HepG2 (cell line): ENCODE measurements around the gene ALLC. TPM values are rescaled to one million over a fixed set of nuclear protein-coding genes. Genes with fewer than 3 reads are reported as not detected.

Source experiments
- ATRX ChIP-seq: sonication (generic); formaldehyde crosslinking; IDR thresholded peaks from 2 replicates; pipeline ENCODE4 v1.4.0; 2020; ENCODE audit warnings: missing genetic modification reagents, borderline replicate concordance
- FOSL1 ChIP-seq: sonication (generic); formaldehyde crosslinking; IDR thresholded peaks from 2 replicates; pipeline ENCODE4 v1.9.0; 2021; ENCODE audit warnings: missing genetic modification reagents, borderline replicate concordance
- FOXP4 ChIP-seq: sonication (generic); formaldehyde crosslinking; IDR thresholded peaks from 2 replicates; pipeline ENCODE4 v1.4.0; 2020; ENCODE audit warnings: missing genetic modification reagents
- HMGXB4 ChIP-seq, 2 experiments: sonication (generic) in 1 of 2; formaldehyde crosslinking in 1 of 2; IDR thresholded peaks; 2 replicates each; pipeline versions ENCODE4 v1.4.0 to v1.6.1; 2018 to 2020; ENCODE audit warnings: missing genetic modification reagents in 2 of 2, borderline replicate concordance in 1 of 2, low read depth in 1 of 2, mild to moderate bottlenecking in 1 of 2, missing biosample characterization in 1 of 2
- MAF1 ChIP-seq: sonication (generic); formaldehyde crosslinking; IDR thresholded peaks from 2 replicates; pipeline ENCODE4 v1.5.0; 2020; ENCODE audit warnings: missing genetic modification reagents, borderline replicate concordance
- MXI1 ChIP-seq: IDR thresholded peaks from 3 replicates; pipeline ENCODE4 v1.6.1; 2012; ENCODE audit warnings: low read depth, low read length, inconsistent platforms, borderline replicate concordance
- NRL ChIP-seq: sonication (generic); formaldehyde crosslinking; IDR thresholded peaks from 2 replicates; pipeline ENCODE4 v1.5.0; 2020; ENCODE audit warnings: missing genetic modification reagents, mild to moderate bottlenecking, moderate library complexity, borderline replicate concordance
- REL ChIP-seq: sonication (generic); formaldehyde crosslinking; conservative IDR thresholded peaks from 2 replicates; pipeline ENCODE4 v1.8.0; 2022; ENCODE audit warnings: mild to moderate bottlenecking, missing genetic modification reagents, moderate library complexity
- SALL2 ChIP-seq: sonication (generic); formaldehyde crosslinking; IDR thresholded peaks from 2 replicates; pipeline ENCODE4 v1.8.1; 2023; ENCODE audit warnings: mild to moderate bottlenecking, missing genetic modification reagents, inconsistent platforms
- SP4 ChIP-seq: sonication (generic); formaldehyde crosslinking; IDR thresholded peaks from 2 replicates; pipeline ENCODE4 v1.8.1; 2023; ENCODE audit warnings: mild to moderate bottlenecking, missing genetic modification reagents
- ZFP37 ChIP-seq: sonication (generic); formaldehyde crosslinking; IDR thresholded peaks from 2 replicates; pipeline ENCODE4 v1.4.0; 2020; ENCODE audit warnings: missing genetic modification reagents, borderline replicate concordance
- ZKSCAN8 ChIP-seq: IDR thresholded peaks from 2 replicates; pipeline ENCODE4 v1.6.1; 2016; ENCODE audit warnings: borderline replicate concordance, missing genetic modification reagents, missing compliant biosample characterization
- ZNF207 ChIP-seq: fragments of 450-650 bp; IDR thresholded peaks from 2 replicates; pipeline ENCODE4 v1.6.1; 2016; ENCODE audit warnings: antibody characterized with exemption, borderline replicate concordance
- ZNF263 ChIP-seq: sonication (generic); formaldehyde crosslinking; IDR thresholded peaks from 2 replicates; pipeline ENCODE4 v1.4.0; 2020; ENCODE audit warnings: missing genetic modification reagents
- ZNF343 ChIP-seq: sonication (generic); formaldehyde crosslinking; IDR thresholded peaks from 2 replicates; pipeline ENCODE4 v1.4.0; 2020; ENCODE audit warnings: mild to moderate bottlenecking, missing genetic modification reagents
- ZNF776 ChIP-seq: sonication (generic); formaldehyde crosslinking; IDR thresholded peaks from 2 replicates; pipeline ENCODE4 v1.4.0; 2020; ENCODE audit warnings: mild to moderate bottlenecking, missing genetic modification reagents
- polyA plus RNA-seq, 8 experiments: library from polyadenylated mRNA; depleted of rRNA in 3 of 8; stranded (reverse) in 7 of 8; unstranded in 1 of 8; fragments of >200 nt; fragmentation: Illumina TruSeq in 4 of 8; extraction: Trizol in 4 of 8; gene quantifications; 2 replicates each; pipeline versions ENCODE4 v1.2.1 to v1.2.3, GENCODE V29; 2011 to 2016; ENCODE audit warnings: low read depth in 4 of 8, missing spikeins in 1 of 8, mixed read lengths in 1 of 8; ENCODE audit not compliant: insufficient read depth in 1 of 8
- total RNA-seq, 5 experiments: library from RNA; depleted of rRNA; stranded (reverse); fragments of >200 nt; fragmentation: Illumina TruSeq; extraction: Trizol; gene quantifications; 2 replicates each; pipeline ENCODE4 v1.2.3, GENCODE V29; 2016; ENCODE audit warnings: low read depth in 1 of 5
- TF ChIP-seq, protein P1 (sequence below): sonication (generic); formaldehyde crosslinking; IDR thresholded peaks from 2 replicates; pipeline ENCODE4 v1.9.0; 2021; ENCODE audit warnings: missing genetic modification reagents, mild to moderate bottlenecking, borderline replicate concordance
- TF ChIP-seq, protein P2 (sequence below): sonication (generic); formaldehyde crosslinking; IDR thresholded peaks from 2 replicates; pipeline ENCODE4 v1.4.0; 2020; ENCODE audit warnings: mild to moderate bottlenecking, low read depth, missing genetic modification reagents
- TF ChIP-seq, protein P3 (sequence below): sonication (generic); formaldehyde crosslinking; IDR thresholded peaks from 2 replicates; pipeline ENCODE4 v1.5.0; 2020; ENCODE audit warnings: mild to moderate bottlenecking, missing genetic modification reagents

ALLC gene
- total and polyA plus RNA-seq, 2 of the 13 experiments (the other 11 are each of a cell fraction or from before 2014, with no cell fraction given): 0.08 to 0.11 TPM

- no peak for TF ChIP-seq ZNF776 (CRISPR knock-in tag)
- TF ChIP-seq, protein P1, sequence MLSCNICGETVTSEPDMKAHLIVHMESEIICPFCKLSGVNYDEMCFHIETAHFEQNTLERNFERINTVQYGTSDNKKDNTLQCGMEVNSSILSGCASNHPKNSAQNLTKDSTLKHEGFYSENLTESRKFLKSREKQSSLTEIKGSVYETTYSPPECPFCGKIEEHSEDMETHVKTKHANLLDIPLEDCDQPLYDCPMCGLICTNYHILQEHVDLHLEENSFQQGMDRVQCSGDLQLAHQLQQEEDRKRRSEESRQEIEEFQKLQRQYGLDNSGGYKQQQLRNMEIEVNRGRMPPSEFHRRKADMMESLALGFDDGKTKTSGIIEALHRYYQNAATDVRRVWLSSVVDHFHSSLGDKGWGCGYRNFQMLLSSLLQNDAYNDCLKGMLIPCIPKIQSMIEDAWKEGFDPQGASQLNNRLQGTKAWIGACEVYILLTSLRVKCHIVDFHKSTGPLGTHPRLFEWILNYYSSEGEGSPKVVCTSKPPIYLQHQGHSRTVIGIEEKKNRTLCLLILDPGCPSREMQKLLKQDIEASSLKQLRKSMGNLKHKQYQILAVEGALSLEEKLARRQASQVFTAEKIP: no peak
- peak; percentile 67; the same call in 1 of the 2 replicates for TF ChIP-seq NRL (CRISPR knock-in tag)
- no peak for TF ChIP-seq HMGXB4 (CRISPR knock-in tag; IDR thresholded peaks at IDR 0.05; ENCODE audit: borderline replicate concordance in 1 of 2, low read depth in 1 of 2)
- TF ChIP-seq ZNF343 (CRISPR knock-in tag): no peak
- TF ChIP-seq, protein P2, sequence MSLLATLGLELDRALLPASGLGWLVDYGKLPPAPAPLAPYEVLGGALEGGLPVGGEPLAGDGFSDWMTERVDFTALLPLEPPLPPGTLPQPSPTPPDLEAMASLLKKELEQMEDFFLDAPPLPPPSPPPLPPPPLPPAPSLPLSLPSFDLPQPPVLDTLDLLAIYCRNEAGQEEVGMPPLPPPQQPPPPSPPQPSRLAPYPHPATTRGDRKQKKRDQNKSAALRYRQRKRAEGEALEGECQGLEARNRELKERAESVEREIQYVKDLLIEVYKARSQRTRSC (CRISPR knock-in tag): no peak
- no peak for TF ChIP-seq SP4
- peak; percentile 34; the same call in 1 of the 2 replicates for TF ChIP-seq FOXP4 (CRISPR knock-in tag)
- no peak for TF ChIP-seq ZFP37 (CRISPR knock-in tag)
- 0 out of 2 replicates have a peak, but pooled peaks have one; percentile 19 for TF ChIP-seq SALL2
- TF ChIP-seq, protein P3, sequence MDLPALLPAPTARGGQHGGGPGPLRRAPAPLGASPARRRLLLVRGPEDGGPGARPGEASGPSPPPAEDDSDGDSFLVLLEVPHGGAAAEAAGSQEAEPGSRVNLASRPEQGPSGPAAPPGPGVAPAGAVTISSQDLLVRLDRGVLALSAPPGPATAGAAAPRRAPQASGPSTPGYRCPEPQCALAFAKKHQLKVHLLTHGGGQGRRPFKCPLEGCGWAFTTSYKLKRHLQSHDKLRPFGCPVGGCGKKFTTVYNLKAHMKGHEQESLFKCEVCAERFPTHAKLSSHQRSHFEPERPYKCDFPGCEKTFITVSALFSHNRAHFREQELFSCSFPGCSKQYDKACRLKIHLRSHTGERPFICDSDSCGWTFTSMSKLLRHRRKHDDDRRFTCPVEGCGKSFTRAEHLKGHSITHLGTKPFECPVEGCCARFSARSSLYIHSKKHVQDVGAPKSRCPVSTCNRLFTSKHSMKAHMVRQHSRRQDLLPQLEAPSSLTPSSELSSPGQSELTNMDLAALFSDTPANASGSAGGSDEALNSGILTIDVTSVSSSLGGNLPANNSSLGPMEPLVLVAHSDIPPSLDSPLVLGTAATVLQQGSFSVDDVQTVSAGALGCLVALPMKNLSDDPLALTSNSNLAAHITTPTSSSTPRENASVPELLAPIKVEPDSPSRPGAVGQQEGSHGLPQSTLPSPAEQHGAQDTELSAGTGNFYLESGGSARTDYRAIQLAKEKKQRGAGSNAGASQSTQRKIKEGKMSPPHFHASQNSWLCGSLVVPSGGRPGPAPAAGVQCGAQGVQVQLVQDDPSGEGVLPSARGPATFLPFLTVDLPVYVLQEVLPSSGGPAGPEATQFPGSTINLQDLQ (CRISPR knock-in tag): no peak
- TF ChIP-seq REL (CRISPR knock-in tag): no peak
- no peak for TF ChIP-seq ZKSCAN8 (CRISPR knock-in tag)
- TF ChIP-seq MXI1: no peak
- TF ChIP-seq ZNF263 (CRISPR knock-in tag): 0 out of 2 replicates have a peak, but pooled peaks have one; percentile 19
- no peak for TF ChIP-seq MAF1 (CRISPR knock-in tag)
- TF ChIP-seq ZNF207: no peak
- TF ChIP-seq ATRX (CRISPR knock-in tag): no peak
- TF ChIP-seq FOSL1 (CRISPR knock-in tag): no peak
Observed at GRCh38 chr2:3659447-3660432, 1.7 kb downstream of the ALLC start (continued).
